GM18507 (cell line): ENCODE results near the gene PEX10.
"Not testable (repeated sequence)": the region's sequence is repeated elsewhere in the genome, so short reads cannot be mapped to it uniquely, and the experiment has no call there.

Experiments used
- DNase-seq: peaks from one replicate; pipeline ENCODE4 v3.0.0; 2011; ENCODE audit warnings: low read depth; ENCODE audit not compliant: insufficient read length; ENCODE audit errors: extremely low spot score
- FAIRE-seq: peaks from 2 replicates; lab custom pipeline; 2011; peaks lifted over from hg19 to GRCh38; lab: Jason Lieb, UNC

PEX10 gene

GRCh38 chr1:2412395-2412772 lies at the start of gene PEX10:
PEX10 (minus strand) TSS chr1:2412564; CDS start chr1:2412502, 62 bp downstream.
- peak; percentile 98 for FAIRE-seq
- DNase-seq, result peak; percentile 97

DNA sequence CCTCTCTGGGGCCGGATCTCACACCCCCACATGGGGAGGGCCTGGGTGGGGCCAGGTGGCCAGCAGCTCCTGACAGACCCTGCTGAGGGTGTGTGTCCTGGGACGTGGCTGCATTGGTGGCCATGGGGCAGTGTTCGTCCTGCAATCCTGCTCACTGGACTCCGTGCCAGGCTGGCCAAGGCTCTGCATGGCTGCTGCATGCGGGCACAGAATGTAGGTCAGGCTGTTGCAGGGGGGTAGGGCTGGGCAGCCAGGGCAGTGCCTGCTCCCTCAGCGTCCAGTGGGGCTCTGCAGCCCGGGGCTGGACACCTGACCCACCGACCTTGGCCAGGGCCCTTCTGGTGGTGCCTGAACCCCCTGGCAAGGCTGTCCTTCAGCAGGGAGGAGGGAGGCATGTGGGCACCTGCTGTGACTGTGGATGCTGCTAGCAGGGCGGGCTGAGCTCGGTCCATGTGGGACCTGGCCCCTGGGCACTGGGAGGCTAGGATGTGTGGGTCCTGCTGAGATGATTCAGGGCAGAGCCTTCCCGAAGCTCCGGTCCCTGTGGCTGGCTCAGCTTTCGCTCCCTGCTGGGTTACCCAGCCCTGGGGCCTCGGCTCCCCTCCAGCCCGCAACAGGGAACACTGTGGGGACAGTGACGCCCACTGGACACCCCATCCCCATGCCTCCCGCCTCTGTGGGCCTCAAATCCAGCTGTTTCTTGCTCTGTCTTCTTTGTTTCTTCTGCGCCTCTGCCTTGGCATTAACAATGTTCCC lies 48.8 kb upstream of the PEX10 start:
- no peak for DNase-seq
- FAIRE-seq, result no peak

- no peak for FAIRE-seq
- DNase-seq, result no peak
Observed at GRCh38 chr1:2460203-2460602, 47.8 kb upstream of the PEX10 start.

DNA sequence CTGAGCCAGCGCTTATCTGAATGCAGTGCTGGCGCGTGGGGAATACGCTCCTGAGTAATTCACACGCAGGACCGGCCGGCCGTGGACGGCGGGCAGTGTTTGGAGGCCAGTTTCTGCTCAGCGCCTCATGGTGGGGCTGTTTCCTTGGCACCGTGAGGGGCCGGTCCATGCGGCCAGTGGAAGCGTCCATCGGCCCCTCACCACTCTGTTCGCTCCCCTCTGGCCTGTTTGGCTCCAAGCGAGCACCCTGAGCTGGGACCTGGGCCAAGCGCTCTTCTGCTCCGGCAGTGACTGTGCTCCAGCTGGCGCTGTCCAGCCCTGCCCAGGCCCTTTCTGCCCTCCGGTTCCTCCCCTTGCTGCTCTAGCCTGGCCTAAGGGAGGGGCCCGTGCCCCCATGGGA lies 47.4 kb upstream of the PEX10 start:
- DNase-seq, result no peak
- FAIRE-seq, result no peak

DNA sequence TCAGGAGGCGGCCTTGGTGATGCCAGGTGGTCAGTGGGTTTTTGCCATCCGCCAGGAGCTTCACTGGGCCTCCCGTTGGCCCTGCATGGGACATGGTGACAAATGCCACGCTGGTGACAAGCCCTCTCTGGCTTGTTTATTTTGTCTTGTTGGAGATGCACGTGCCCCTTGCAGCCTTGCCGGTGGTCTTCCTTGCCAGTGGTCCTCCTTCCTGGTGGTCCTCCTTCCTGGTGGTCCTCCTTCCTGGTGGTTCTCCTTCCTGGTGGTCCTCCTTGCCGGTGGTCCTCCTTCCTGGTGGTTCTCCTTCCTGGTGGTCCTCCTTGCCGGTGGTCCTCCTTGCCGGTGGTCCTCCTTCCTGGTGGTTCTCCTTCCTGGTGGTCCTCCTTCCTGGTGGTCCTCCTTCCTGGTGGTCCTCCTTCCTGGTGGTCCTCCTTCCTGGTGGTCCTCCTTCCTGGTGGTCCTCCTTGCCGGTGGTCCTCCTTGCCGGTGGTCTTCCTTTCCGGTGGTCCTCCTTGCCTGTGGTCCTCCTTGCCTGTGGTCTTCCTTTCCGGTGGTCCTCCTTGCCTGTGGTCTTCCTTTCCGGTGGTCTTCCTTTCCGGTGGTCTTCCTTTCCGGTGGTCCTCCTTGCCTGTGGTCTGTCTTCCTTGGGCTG lies 46.9 kb upstream of the PEX10 start:
- not testable (repeated sequence) for FAIRE-seq, DNase-seq

DNA sequence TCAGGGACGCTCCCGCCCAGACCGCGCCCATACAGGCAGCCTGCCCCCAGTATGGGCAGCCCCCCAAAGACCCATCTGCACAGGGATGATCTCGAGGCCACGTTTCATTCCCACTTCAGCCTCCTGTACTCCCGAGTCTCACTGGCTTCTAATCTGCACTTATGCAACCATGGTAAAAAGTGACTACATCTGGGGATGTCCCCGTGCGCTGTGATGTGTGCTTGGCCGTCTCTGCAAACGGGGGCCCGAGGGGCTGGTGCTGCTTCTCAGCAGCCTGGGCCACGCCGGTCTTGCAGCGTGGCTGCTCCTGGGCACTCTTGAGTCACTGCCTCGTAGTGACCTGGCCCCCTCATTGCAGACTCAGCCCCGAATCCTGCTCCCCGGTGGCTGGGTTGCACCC lies 46.3 kb upstream of the PEX10 start:
- FAIRE-seq (no peak), DNase-seq (no peak)

GRCh38 chr1:2457444-2457843 lies 45.1 kb upstream of the PEX10 start:
- DNase-seq, result no peak
- FAIRE-seq, result no peak

GRCh38 chr1:2455757-2456156 lies 43.4 kb upstream of the PEX10 start:
- DNase-seq (no peak), FAIRE-seq (no peak)

- FAIRE-seq, result no peak
- DNase-seq, result no peak
Observed at GRCh38 chr1:2454227-2454626, 41.9 kb upstream of the PEX10 start.

DNA sequence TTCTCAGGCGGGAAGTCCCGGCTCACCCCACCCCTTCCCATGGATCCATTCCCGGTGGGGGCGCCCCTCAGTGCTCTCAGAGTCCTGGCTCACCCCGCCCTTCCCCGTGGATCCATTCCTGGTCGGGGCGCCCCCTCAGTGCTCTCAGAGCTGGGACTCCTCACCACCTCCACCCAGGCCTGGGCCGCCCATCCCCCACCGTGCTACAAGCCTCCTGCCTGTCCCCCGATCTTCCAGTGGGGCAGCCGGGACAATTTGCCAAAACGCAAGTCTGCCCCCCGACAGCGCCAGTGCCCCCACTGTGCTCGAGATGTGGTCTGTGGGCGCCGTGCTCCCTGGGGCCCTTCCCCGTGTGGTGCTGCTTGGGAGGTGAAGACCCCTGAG lies 40.6 kb upstream of the PEX10 start:
- DNase-seq (no peak), FAIRE-seq (no peak)

DNA sequence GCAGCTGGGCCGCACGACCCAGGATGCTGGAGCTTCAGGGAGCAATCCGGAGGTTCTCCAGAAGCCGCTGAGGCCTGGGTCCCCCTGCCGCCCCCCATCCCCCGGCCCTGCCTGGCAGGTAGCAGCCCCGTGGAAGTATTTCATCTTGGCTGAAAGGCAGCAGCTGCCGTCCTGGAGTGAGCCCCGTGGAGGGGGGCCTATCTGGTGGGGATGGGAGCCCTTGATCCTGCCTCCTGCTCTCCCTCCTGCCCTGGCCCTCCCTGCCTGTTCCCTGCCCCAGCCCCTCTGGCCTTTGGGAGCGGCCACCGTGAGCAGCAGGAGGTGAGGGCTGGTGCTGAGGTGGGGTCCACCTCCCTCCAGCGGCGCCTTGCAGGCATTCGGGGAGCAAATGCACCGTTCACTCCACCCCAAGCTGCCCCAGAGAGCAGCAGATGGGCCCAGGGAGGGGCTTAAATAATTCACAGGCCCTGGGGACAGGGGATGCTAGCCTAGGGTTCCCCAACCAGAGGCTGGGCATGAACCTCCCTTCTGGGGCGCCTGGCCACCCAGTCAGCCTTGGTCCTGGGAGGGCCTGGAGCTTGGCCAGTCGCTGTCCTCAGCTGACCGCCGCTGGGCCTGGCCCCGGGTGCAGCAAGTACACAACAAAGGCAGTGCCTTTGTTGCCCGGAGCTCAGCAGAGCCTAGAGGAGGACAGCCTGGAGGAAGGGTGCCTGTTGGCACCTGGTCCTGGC lies 40.0 kb upstream of the PEX10 start:
- no peak for DNase-seq
- no peak for FAIRE-seq

GRCh38 chr1:2451741-2452140 lies 39.4 kb upstream of the PEX10 start:
- FAIRE-seq (no peak), DNase-seq (no peak)

- no peak for DNase-seq
- no peak for FAIRE-seq
Observed at GRCh38 chr1:2449636-2450454, 37.5 kb upstream of the PEX10 start.

DNA sequence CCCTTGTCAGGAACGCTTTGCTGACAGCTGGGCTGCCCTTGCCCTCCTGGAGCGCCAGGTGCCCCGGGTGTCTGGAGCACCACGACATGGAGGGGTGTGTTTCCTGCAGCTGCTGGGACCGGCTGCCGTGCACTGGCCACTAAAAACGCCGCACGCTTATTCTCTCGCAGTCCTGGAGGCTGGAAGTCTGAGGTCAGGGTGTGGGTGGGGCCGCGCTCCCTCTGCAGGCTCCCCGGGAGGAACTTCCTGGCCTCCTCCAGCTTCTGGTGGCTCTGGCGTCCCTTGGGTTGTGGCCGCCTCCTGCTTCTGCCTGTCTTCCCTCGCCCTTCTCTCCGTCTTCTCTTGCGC lies 35.7 kb upstream of the PEX10 start:
- FAIRE-seq (no peak), DNase-seq (no peak)

- DNase-seq, result no peak
- no peak for FAIRE-seq
Observed at GRCh38 chr1:2447276-2448097, 35.1 kb upstream of the PEX10 start.

- DNase-seq, result no peak
- FAIRE-seq, result no peak
Observed at GRCh38 chr1:2446861-2447260, 34.5 kb upstream of the PEX10 start.

DNA sequence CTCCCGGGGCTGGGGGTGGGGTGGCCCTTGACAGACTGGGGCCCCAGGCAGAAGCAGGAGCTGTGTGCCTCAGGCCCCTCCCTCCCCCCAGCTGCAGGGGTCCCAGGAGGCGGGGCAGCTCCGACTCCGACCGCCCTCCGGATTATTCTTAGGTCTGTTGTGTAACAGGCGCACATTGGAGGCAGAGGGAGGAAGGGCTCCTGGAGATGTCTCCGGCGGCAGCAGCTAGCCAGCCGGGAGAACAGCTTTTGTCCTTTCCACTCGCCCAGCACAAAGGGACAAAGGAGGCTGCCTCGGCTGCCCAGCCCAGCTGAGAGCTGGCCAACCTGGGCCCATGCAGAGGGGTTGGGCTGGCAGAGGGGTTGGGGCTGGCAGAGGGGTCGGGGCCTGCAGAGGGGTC lies 34.0 kb upstream of the PEX10 start:
- FAIRE-seq (no peak), DNase-seq (no peak)

GRCh38 chr1:2445823-2446215 lies 33.5 kb upstream of the PEX10 start:
- FAIRE-seq (no peak), DNase-seq (no peak)

DNA sequence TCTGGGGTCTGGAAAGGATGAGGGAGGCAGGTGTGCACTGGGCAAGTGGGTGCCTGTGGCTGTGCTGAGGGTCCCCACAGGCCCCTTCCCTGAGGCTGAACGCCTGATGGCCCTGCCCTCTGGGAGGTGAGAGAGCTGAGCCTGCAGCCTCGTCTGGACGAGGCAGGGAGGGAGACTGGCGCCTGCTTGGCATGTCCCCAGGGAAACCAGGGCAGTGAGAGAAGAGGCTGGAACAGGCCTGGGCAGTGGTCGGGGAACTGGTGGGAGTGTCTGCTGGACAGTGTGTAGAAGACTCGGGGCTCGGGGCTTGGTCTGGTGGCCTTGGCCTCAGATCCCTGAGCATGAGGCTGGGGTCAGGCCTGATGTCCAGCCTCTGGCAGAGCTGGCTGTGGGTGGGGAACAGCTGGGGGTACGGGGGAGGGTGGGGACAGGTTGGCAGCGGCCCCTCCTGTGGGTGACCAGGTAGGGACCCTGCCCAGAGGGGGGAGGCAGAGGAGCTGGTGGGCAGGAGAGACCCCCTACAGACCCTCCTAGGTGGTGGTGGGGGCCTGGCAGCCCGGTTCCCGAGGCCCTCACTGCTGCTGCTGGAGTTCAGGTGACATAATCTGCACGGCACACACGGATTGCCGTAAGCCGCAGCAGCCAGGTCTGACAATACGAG lies 32.9 kb upstream of the PEX10 start:
- DNase-seq (no peak), FAIRE-seq (no peak)
